GM18505 (cell line): Measurements from ENCODE around the gene HELZ2.
A peak's percentile ranks its signal among the peaks of the same experiment; 100 is the strongest.
"Not testable (repeated sequence)": the region's sequence is repeated elsewhere in the genome, so short reads cannot be mapped to it uniquely, and the experiment has no call there.

ENCODE experiments used
- ATAC-seq: cut with Tn5 transposase; IDR thresholded peaks from one replicate; pipeline ENCODE4 v1.9.1; 2021; ENCODE audit not compliant: unreplicated experiment
- POLR2A ChIP-seq: IDR thresholded peaks from 4 replicates; pipeline ENCODE4 v1.6.1; 2011; ENCODE audit warnings: borderline replicate concordance; ENCODE audit not compliant: insufficient read depth, insufficient read length; ENCODE audit errors: extremely low read depth

HELZ2 gene

GRCh38 chr20:63578224-63579016 is 4.4 kb upstream of the HELZ2 start:
- no peak for TF ChIP-seq POLR2A
- no peak for ATAC-seq

- ATAC-seq, result no peak
Measured at GRCh38 chr20:63577317-63577894, 3.4 kb upstream of the HELZ2 start.

GRCh38 chr20:63576311-63576710 is 2.3 kb upstream of the HELZ2 start:
- ATAC-seq, result no peak
- no peak for TF ChIP-seq POLR2A

More at GRCh38 chr20:63577317-63577894, 3.4 kb upstream of the HELZ2 start:
- TF ChIP-seq POLR2A, result no peak

GRCh38 chr20:63574829-63575743 is 1.0 kb upstream of the HELZ2 start:
- no peak for TF ChIP-seq POLR2A
- ATAC-seq, result no peak

- no peak for ATAC-seq
- TF ChIP-seq POLR2A, result no peak
Measured at GRCh38 chr20:63573647-63574131, 350 bp downstream of the HELZ2 start.

GRCh38 chr20:63572788-63573646 is 1.0 kb downstream of the HELZ2 start:
- ATAC-seq, result no peak
- no peak for TF ChIP-seq POLR2A

GRCh38 chr20:63572071-63572787 is 1.8 kb downstream of the HELZ2 start:
- TF ChIP-seq POLR2A, result no peak
- no peak for ATAC-seq

- not testable (repeated sequence) for ATAC-seq
Measured at GRCh38 chr20:63571087-63571478, 3.0 kb downstream of the HELZ2 start.

- no peak for TF ChIP-seq POLR2A
- ATAC-seq, result no peak
Measured at GRCh38 chr20:63570281-63571086, 3.6 kb downstream of the HELZ2 start.

GRCh38 chr20:63568986-63569949 is 4.8 kb downstream of the HELZ2 start:
- ATAC-seq, result no peak
- peak; percentile 30 for TF ChIP-seq POLR2A

GRCh38 chr20:63568170-63568981 is 5.7 kb downstream of the HELZ2 start:
- ATAC-seq, result peak; percentile 33

More at GRCh38 chr20:63568170-63568981, 5.7 kb downstream of the HELZ2 start:
- peak; percentile 34 for TF ChIP-seq POLR2A
